DOHH2 (cell line): Measurements from ENCODE around the gene LSM3.

Experiments
- H3F3A ChIP-seq: fragments of 200-600 bp; sonication (generic), shearing (Covaris generic); 2 replicates; pipeline ENCODE4 v1.6.0; 2016; ENCODE audit warnings: antibody characterized with exemption, mild to moderate bottlenecking; ENCODE audit not compliant: control insufficient read depth, insufficient read depth
- H3K27ac ChIP-seq: fragments of 200-600 bp; sonication (generic); 2 replicates; pipeline ENCODE4 v1.5.1; 2014; ENCODE audit warnings: low read depth, mild to moderate bottlenecking, low read length, moderate library complexity
- H3K27me3 ChIP-seq: fragments of 200-600 bp; sonication (generic); 2 replicates; pipeline ENCODE4 v1.6.1; 2014; ENCODE audit warnings: mild to moderate bottlenecking, low read length, mixed read lengths; ENCODE audit not compliant: control insufficient read depth
- H3K36me3 ChIP-seq: fragments of 200-600 bp; sonication (generic); 2 replicates; pipeline ENCODE4 v1.6.1; 2014; ENCODE audit warnings: mild to moderate bottlenecking, low read length, moderate library complexity, mixed read lengths; ENCODE audit not compliant: control insufficient read depth
- H3K4me1 ChIP-seq: fragments of 200-600 bp; sonication (generic); 2 replicates; pipeline ENCODE4 v1.6.1; 2014; ENCODE audit warnings: mild to moderate bottlenecking, low read length, mixed read lengths; ENCODE audit not compliant: control insufficient read depth
- H3K4me2 ChIP-seq: fragments of 200-600 bp; sonication (generic); 2 replicates; pipeline ENCODE4 v1.6.0; 2014; ENCODE audit warnings: mild to moderate bottlenecking, low read length, moderate library complexity
- H3K4me3 ChIP-seq: fragments of 200-600 bp; sonication (generic); 2 replicates; pipeline ENCODE4 v1.5.1; 2014; ENCODE audit warnings: mild to moderate bottlenecking, low read length, mixed read lengths
- H3K79me2 ChIP-seq: fragments of 200-600 bp; sonication (generic); 2 replicates; pipeline ENCODE4 v1.6.1; 2014; ENCODE audit warnings: mild to moderate bottlenecking, low read length, mixed read lengths; ENCODE audit not compliant: control insufficient read depth
- H3K9me2 ChIP-seq: fragments of 200-600 bp; sonication (generic); replicated peaks from 2 replicates; pipeline ENCODE4 v1.6.1; 2014; ENCODE audit warnings: mild to moderate bottlenecking, low read length, mixed read lengths; ENCODE audit not compliant: control insufficient read depth
- H3K9me3 ChIP-seq: fragments of 200-600 bp; sonication (generic); 2 replicates; pipeline ENCODE4 v1.6.1; 2014; ENCODE audit warnings: antibody characterized with exemption, low read length, mixed read lengths; ENCODE audit not compliant: control insufficient read depth, insufficient read depth
- H4K20me1 ChIP-seq: fragments of 200-600 bp; sonication (generic); 2 replicates; pipeline ENCODE4 v1.6.0; 2014; ENCODE audit warnings: low read depth, mild to moderate bottlenecking, antibody characterized with exemption, low read length, moderate library complexity; ENCODE audit not compliant: control insufficient read depth, insufficient read depth
- CTCF ChIP-seq: fragments of 200-600 bp; sonication (generic); IDR thresholded peaks from one replicate; pipeline ENCODE4 v1.5.1; 2014; ENCODE audit warnings: antibody characterized with exemption, mild to moderate bottlenecking, low read depth, low read length; ENCODE audit not compliant: poor library complexity, severe bottlenecking
- EZH2phosphoT487 ChIP-seq: fragments of 200-600 bp; sonication (generic); IDR thresholded peaks from 2 replicates; pipeline ENCODE4 v1.6.1; 2017; ENCODE audit warnings: borderline replicate concordance, mild to moderate bottlenecking, antibody characterized with exemption, low read length, moderate library complexity, mixed read lengths

The LSM3 gene

GRCh38 chr3:14209581-14210289 lies 31.1 kb downstream of the LSM3 start:
- Histone ChIP-seq H3K9me3 (no peaks in the 10 kb centered on the region), H3K27ac (no peak overlapping the region), H3K79me2 (no peaks in the 10 kb centered on the region), H3F3A (no peaks in the 10 kb centered on the region), H3K9me2 (no peaks in the 10 kb centered on the region), H3K36me3 (no peaks in the 10 kb centered on the region), H3K27me3 (no peaks in the 10 kb centered on the region), H4K20me1 (no peaks in the 10 kb centered on the region), H3K4me2 (no peak overlapping the region), H3K4me3 (no peak overlapping the region), H3K4me1 (peaks cover 6% of the 10 kb centered on the region; the same call in 1 of the 2 replicates)
- TF ChIP-seq CTCF (no peak), EZH2phosphoT487 (no peak)

- H3K79me2 ChIP-seq: no peaks in the 10 kb centered on the region
- H4K20me1 ChIP-seq: no peaks in the 10 kb centered on the region
- no peak for TF ChIP-seq EZH2phosphoT487
- TF ChIP-seq CTCF: no peak
- no peaks in the 10 kb centered on the region for H3F3A ChIP-seq
- H3K27ac ChIP-seq: no peak overlapping the region
- H3K9me2 ChIP-seq: no peaks in the 10 kb centered on the region
- no peaks in the 10 kb centered on the region for H3K9me3 ChIP-seq
- H3K4me1 ChIP-seq: 0 out of 2 replicates have a peak, but pooled peaks cover 4% of the 10 kb centered on the region
- no peak overlapping the region for H3K4me3 ChIP-seq
- H3K36me3 ChIP-seq: no peaks in the 10 kb centered on the region
- no peaks in the 10 kb centered on the region for H3K27me3 ChIP-seq
- H3K4me2 ChIP-seq: no peak overlapping the region
These were observed 31.7 kb downstream of the LSM3 start for GRCh38 chr3:14210290-14210688.

- Histone ChIP-seq H3K9me3 (no peaks in the 10 kb centered on the region), H3K79me2 (no peaks in the 10 kb centered on the region), H3K36me3 (no peaks in the 10 kb centered on the region), H3K4me3 (no peak overlapping the region), H3F3A (no peaks in the 10 kb centered on the region), H3K27ac (no peak overlapping the region), H3K9me2 (no peaks in the 10 kb centered on the region), H4K20me1 (no peaks in the 10 kb centered on the region), H3K27me3 (no peaks in the 10 kb centered on the region), H3K4me1 (0 out of 2 replicates have a peak, but pooled peaks cover 4% of the 10 kb centered on the region), H3K4me2 (no peak overlapping the region)
- TF ChIP-seq CTCF: no peak
- no peak for TF ChIP-seq EZH2phosphoT487
These were observed 32.4 kb downstream of the LSM3 start for GRCh38 chr3:14210843-14211594.
